ENCODE results near the gene GEN1.

The GEN1 gene

GRCh38 chr2:17827785-17828184 is 73.8 kb downstream of the GEN1 start:
- no peak for DNase-seq

GRCh38 chr2:17830053-17831034 is 76.4 kb downstream of the GEN1 start:
- DNase-seq: peak; percentile 56 to 57

- DNase-seq: no peak
Measured at GRCh38 chr2:17835516-17835915, 81.6 kb downstream of the GEN1 start.
